Uterus (tissue), 2 donors: ENCODE measurements around the gene ANXA9.

Experiments
- CTCF ChIP-seq, 4 experiments: fragments of 200-600 bp in 2 of 4; fragments of 450-650 bp in 2 of 4; sonication (generic) in 2 of 4; IDR thresholded peaks; one replicate each; pipeline ENCODE4 v1.5.1; 2016 to 2019; ENCODE audit warnings: antibody characterized with exemption in 4 of 4, mild to moderate bottlenecking in 2 of 4, moderate library complexity in 1 of 4
- POLR2A ChIP-seq, 2 donors: fragments of 450-650 bp; IDR thresholded peaks; one replicate each; pipeline ENCODE4 v1.6.1; 2016; ENCODE audit warnings: antibody characterized with exemption in 2 of 2, mild to moderate bottlenecking in 1 of 2, moderate library complexity in 1 of 2

GRCh38 chr1:151000408-151000807 is 18.3 kb downstream of the ANXA9 start:
- no peak for TF ChIP-seq CTCF (IDR thresholded peaks at IDR 0.05)
- no peak for TF ChIP-seq POLR2A (IDR thresholded peaks at IDR 0.05)
